Measurements from ENCODE around the gene BAHCC1. TPM values are rescaled to one million over a fixed set of nuclear protein-coding genes. Genes with fewer than 3 reads are reported as not detected.
A peak's percentile ranks its signal among the peaks of the same experiment; 100 is the strongest.

The BAHCC1 gene
- total RNA-seq, 1 experiment from 2014 or later, result 0.17 TPM

DNA sequence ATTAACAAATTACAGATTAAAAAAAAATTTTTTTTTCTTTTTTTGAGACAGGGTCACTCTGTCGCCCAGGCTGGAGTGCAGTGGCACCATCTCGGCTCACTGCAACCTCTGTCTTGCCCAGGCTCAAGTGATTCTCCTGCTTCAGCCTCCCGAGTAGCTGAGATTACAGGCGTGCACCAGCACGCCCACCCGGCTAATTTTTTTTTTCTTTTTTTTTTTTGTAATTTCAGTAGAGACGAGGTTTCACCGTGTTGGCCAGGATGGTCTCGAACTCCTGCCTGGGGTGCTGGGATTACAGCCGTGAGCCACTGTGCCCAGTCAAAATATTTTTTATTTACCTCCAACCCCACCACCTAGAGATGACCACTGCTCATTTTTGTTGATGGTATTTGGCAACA lies 91.8 kb downstream of the BAHCC1 start:
- CTCF ChIA-PET, result no interaction called here
- no peaks in the 10 kb centered on the region for H3K9me3 Mint-ChIP-seq (ENCODE audit: low read depth, unreplicated experiment)
- TF ChIP-seq, protein P1, sequence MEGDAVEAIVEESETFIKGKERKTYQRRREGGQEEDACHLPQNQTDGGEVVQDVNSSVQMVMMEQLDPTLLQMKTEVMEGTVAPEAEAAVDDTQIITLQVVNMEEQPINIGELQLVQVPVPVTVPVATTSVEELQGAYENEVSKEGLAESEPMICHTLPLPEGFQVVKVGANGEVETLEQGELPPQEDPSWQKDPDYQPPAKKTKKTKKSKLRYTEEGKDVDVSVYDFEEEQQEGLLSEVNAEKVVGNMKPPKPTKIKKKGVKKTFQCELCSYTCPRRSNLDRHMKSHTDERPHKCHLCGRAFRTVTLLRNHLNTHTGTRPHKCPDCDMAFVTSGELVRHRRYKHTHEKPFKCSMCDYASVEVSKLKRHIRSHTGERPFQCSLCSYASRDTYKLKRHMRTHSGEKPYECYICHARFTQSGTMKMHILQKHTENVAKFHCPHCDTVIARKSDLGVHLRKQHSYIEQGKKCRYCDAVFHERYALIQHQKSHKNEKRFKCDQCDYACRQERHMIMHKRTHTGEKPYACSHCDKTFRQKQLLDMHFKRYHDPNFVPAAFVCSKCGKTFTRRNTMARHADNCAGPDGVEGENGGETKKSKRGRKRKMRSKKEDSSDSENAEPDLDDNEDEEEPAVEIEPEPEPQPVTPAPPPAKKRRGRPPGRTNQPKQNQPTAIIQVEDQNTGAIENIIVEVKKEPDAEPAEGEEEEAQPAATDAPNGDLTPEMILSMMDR (IDR thresholded peaks at IDR 0.05; ENCODE audit: unreplicated experiment), result no peak
- peak overlapping the region; percentile 36 for H3K4me3 Mint-ChIP-seq (ENCODE audit: low read depth, unreplicated experiment)
- peaks cover 38% of the 10 kb centered on the region for H3K27me3 Mint-ChIP-seq (ENCODE audit: unreplicated experiment)
- no peak overlapping the region for H3K27ac Mint-ChIP-seq (ENCODE audit: unreplicated experiment)
- intact Hi-C loops (cut with micrococcal nuclease; ENCODE audit: unreplicated experiment), result loop anchor here (10.0 kb wide), 1 partner anchor 192 kb away; the partner anchor contains the start of gene SLC38A10
- no peaks in the 10 kb centered on the region for H3K4me1 Mint-ChIP-seq (ENCODE audit: low read depth, unreplicated experiment)
- H3K36me3 Mint-ChIP-seq (ENCODE audit: insufficient read depth, unreplicated experiment), result peaks cover 4% of the 10 kb centered on the region
- DNase-seq, result no peak
- BruUV-seq (replicated peaks), result no TSS peak

DNA sequence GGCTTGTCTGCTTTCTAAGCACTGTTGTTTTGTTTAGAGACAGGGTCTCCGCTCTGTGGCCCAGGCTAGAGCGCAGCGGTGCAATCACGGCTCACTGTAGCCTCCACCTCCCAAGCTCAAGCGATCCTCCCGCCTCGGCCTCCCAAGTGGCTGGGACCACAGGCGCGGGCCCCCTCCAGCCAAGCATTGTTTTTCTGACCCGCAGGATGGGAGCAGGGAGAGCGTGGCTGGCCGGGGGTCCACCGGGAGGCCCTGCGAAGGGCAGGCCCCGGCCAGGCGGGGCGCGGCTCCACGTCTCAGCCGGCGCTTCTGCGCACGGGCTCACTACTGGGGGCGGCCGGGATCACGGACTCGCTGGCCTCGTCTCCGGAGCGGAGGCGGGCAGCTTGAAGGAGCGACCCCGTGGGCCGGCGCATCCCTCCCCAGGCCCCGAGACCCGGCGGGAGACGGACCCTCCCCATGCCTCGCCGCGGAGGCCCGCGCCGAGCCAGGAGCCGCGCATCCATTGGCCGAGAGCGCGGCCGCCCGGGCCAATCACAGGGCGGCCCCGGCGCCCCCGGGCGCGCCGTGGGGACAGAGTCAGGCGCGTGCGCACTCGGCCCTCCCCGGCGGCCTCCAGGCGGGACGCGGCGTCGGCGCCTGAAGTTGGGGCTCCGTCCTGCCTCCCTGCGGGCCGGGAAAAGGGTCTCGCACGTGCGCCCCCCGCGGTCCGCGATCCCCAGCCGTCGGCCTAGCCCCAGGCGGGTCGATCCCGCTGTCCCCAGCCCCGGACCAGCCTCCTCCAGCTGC lies 92.4 kb downstream of the BAHCC1 start:
- Mint-ChIP-seq H3K27ac (ENCODE audit: unreplicated experiment) (no peak overlapping the region), H3K4me3 (ENCODE audit: low read depth, unreplicated experiment) (peak overlapping the region; percentile 36), H3K9me3 (ENCODE audit: low read depth, unreplicated experiment) (no peaks in the 10 kb centered on the region), H3K36me3 (ENCODE audit: insufficient read depth, unreplicated experiment) (peaks cover 4% of the 10 kb centered on the region), H3K27me3 (ENCODE audit: unreplicated experiment) (peaks cover 38% of the 10 kb centered on the region), H3K4me1 (ENCODE audit: low read depth, unreplicated experiment) (no peaks in the 10 kb centered on the region)
- peak; percentile 77 for DNase-seq
- BruUV-seq (replicated peaks), result no TSS peak
- TF ChIP-seq, protein P1 (IDR thresholded peaks at IDR 0.05; ENCODE audit: unreplicated experiment), result no peak
- CTCF ChIA-PET, result no interaction called here
- intact Hi-C loops (cut with micrococcal nuclease; ENCODE audit: unreplicated experiment), result loop anchor here (10.0 kb wide), 1 partner anchor 193 kb away; the partner anchor contains the start of gene SLC38A10

DNA sequence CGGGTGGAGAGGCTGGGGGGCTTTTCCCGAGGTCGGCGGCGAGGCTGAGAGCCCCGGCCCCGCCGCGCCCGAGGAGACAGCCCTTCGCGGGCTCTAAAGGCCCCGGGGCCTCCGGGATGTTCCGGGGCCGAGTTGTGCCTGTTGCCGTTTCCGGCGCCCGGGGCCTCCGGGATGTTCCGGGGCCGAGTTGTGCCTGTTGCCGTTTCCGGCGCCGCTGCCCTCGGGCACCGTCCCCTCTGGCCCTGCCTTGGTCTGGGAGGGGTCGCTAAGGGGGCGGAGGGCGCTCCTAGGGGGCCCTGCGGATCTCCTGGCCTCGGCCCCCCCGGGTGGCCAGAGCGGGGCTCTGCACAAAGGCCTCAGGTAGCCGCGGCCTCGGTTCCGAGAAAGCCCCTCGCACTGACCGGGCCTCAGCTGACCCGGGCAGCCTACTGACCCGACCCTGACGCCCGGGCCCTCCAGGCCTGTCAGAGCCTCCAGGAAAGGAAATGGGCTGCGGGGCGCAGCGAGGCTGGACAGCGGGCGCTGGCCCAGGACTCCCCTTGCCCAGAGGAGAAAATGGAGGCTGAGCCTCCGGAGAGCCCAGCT lies 93.1 kb downstream of the BAHCC1 start:
- CTCF ChIA-PET, result interaction anchor here (0.7 kb wide), 1 partner anchor 349 kb away, joined by 6 read pairs; no protein-coding TSS in a partner anchor
- Mint-ChIP-seq H3K4me3 (ENCODE audit: low read depth, unreplicated experiment) (peak overlapping the region; percentile 36), H3K36me3 (ENCODE audit: insufficient read depth, unreplicated experiment) (peaks cover 4% of the 10 kb centered on the region), H3K4me1 (ENCODE audit: low read depth, unreplicated experiment) (no peaks in the 10 kb centered on the region), H3K9me3 (ENCODE audit: low read depth, unreplicated experiment) (no peaks in the 10 kb centered on the region), H3K27ac (ENCODE audit: unreplicated experiment) (no peak overlapping the region), H3K27me3 (ENCODE audit: unreplicated experiment) (peaks cover 35% of the 10 kb centered on the region)
- DNase-seq, result no peak
- intact Hi-C loops (cut with micrococcal nuclease; ENCODE audit: unreplicated experiment), result loop anchor here (10.0 kb wide), 1 partner anchor 194 kb away; the partner anchor contains the start of gene SLC38A10
- TSS peak; percentile 61 for BruUV-seq (replicated peaks)
- TF ChIP-seq, protein P1 (IDR thresholded peaks at IDR 0.05; ENCODE audit: unreplicated experiment), result no peak

DNA sequence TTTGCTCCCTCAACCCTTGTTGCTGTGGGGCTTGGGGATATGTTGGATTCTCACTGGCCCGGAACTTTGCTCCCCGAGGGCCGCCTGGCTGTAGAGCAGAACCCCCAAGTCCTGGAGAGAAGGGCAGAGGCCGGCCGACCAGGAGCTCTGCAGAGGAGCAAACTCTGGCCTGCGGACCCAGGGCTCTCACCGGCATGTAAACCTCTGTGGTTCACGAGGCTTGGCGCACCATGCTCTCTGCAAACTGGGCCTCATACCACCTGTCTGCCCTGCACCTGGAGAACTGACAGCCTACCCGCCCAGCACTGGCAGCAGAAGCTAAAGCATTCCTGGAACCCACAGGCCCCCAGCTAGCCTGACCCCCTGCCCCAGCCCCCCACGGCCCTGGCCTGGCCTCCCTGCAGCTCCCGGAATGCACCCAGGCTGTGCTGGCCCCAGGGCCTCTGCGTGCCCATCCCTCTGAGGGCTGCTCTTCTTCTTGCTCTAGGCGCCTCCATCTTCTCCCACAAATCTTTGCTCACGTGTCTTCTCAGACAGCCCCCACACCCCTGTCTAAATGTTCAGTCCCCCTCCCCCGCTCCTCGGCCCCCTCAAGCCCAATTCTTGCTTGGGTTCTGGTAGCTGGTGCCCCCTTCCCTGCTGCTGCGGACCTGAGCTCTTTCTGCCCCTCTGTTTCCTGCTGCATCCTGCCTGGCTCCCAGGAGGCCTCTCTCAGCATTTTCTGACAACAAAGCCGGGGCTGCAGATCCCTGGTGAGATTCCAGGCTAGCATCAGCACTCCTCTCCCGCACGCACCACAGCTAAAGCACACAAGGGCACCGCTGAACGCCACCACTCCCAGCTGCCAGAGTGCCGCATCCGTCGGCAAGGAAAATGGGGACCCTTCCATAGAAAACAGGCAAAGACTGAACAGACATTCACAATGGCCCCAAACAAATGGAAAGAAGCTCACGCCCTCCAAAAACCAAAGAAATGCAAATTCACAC lies 94.0 kb downstream of the BAHCC1 start:
- no TSS peak for BruUV-seq (replicated peaks)
- intact Hi-C loops (cut with micrococcal nuclease; ENCODE audit: unreplicated experiment), result loop anchor here (10.0 kb wide), 1 partner anchor 195 kb away; the partner anchor contains the start of gene SLC38A10
- Mint-ChIP-seq H3K9me3 (ENCODE audit: low read depth, unreplicated experiment) (no peaks in the 10 kb centered on the region), H3K27ac (ENCODE audit: unreplicated experiment) (no peak overlapping the region), H3K27me3 (ENCODE audit: unreplicated experiment) (peaks cover 36% of the 10 kb centered on the region), H3K4me3 (ENCODE audit: low read depth, unreplicated experiment) (no peak overlapping the region), H3K4me1 (ENCODE audit: low read depth, unreplicated experiment) (peaks cover under 1% of the 10 kb centered on the region), H3K36me3 (ENCODE audit: insufficient read depth, unreplicated experiment) (peaks cover 4% of the 10 kb centered on the region)
- TF ChIP-seq, protein P1 (IDR thresholded peaks at IDR 0.05; ENCODE audit: unreplicated experiment), result no peak
- DNase-seq, result no peak
- CTCF ChIA-PET, result interaction anchor here (0.7 to 0.9 kb wide), 3 partner anchors 129 to 350 kb away, joined by 4 to 9 read pairs (median 6); no protein-coding TSS in a partner anchor

All from Calu3 (cell line).